ENCODE measurements around the gene MTURN.
"Not testable (repeated sequence)": the region's sequence is repeated elsewhere in the genome, so short reads cannot be mapped to it uniquely, and the experiment has no call there.

Gene MTURN

GRCh38 chr7:30134611-30135300 is at the start of gene MTURN:
Gene MTURN, plus strand, starts transcription at chr7:30134986. Its CDS starts 151 bp downstream, at chr7:30135137.
- DNase-seq (ENCODE audit: low spot score): peak; percentile 97

GRCh38 chr7:30086529-30086928 is 48.3 kb upstream of the MTURN start:
- DNase-seq (ENCODE audit: low spot score): no peak

GRCh38 chr7:30087371-30087770 is 47.4 kb upstream of the MTURN start:
- no peak for DNase-seq (ENCODE audit: low spot score)

GRCh38 chr7:30088362-30088761 is 46.4 kb upstream of the MTURN start:
- no peak for DNase-seq (ENCODE audit: low spot score)

- no peak for DNase-seq (ENCODE audit: low spot score)
Observed at GRCh38 chr7:30090111-30090510, 44.7 kb upstream of the MTURN start.

- no peak for DNase-seq (ENCODE audit: low spot score)
Observed at GRCh38 chr7:30091491-30091912, 43.3 kb upstream of the MTURN start.

- no peak for DNase-seq (ENCODE audit: low spot score)
Observed at GRCh38 chr7:30091987-30092386, 42.8 kb upstream of the MTURN start.

GRCh38 chr7:30093420-30093952 is 41.3 kb upstream of the MTURN start:
- DNase-seq (ENCODE audit: low spot score): no peak

GRCh38 chr7:30098599-30098998 is 36.2 kb upstream of the MTURN start:
- DNase-seq (ENCODE audit: low spot score): not testable (repeated sequence)

- no peak for DNase-seq (ENCODE audit: low spot score)
Observed at GRCh38 chr7:30102281-30102680, 32.5 kb upstream of the MTURN start.

- DNase-seq (ENCODE audit: low spot score): no peak
Observed at GRCh38 chr7:30104157-30104556, 30.6 kb upstream of the MTURN start.

GRCh38 chr7:30112103-30112713 is 22.6 kb upstream of the MTURN start:
- DNase-seq (ENCODE audit: low spot score): no peak

GRCh38 chr7:30113144-30113543 is 21.6 kb upstream of the MTURN start:
- DNase-seq (ENCODE audit: low spot score): no peak

- DNase-seq (ENCODE audit: low spot score): no peak
Observed at GRCh38 chr7:30114536-30115238, 20.1 kb upstream of the MTURN start.

- DNase-seq (ENCODE audit: low spot score): no peak
Observed at GRCh38 chr7:30115709-30116297, 19.0 kb upstream of the MTURN start.

GRCh38 chr7:30116771-30117170 is 18.0 kb upstream of the MTURN start:
- no peak for DNase-seq (ENCODE audit: low spot score)

- DNase-seq (ENCODE audit: low spot score): no peak
Observed at GRCh38 chr7:30117896-30118295, 16.9 kb upstream of the MTURN start.

- no peak for DNase-seq (ENCODE audit: low spot score)
Observed at GRCh38 chr7:30119890-30120577, 14.8 kb upstream of the MTURN start.

- peak; percentile 13 for DNase-seq (ENCODE audit: low spot score)
Observed at GRCh38 chr7:30133736-30134610, 813 bp upstream of the MTURN start.

GRCh38 chr7:30135301-30136116 is 723 bp downstream of the MTURN start:
- DNase-seq (ENCODE audit: low spot score): peak; percentile 79
